CD4-positive, alpha-beta T cell treated with Interleukin-1 beta for 1 hour (primary cell): ENCODE results near the gene MOB2.
"Not testable (repeated sequence)": the region's sequence is repeated elsewhere in the genome, so short reads cannot be mapped to it uniquely, and the experiment has no call there.

Experiments used
- DNase-seq, 2 donors: peaks; one replicate each; pipeline ENCODE4 v3.0.0-alpha.2; 2020 to 2022

MOB2 gene

GRCh38 chr11:1517117-1518005 is 30.8 kb upstream of the MOB2 start:
- no peak for DNase-seq

GRCh38 chr11:1516273-1517067 is 29.9 kb upstream of the MOB2 start:
- no peak for DNase-seq

GRCh38 chr11:1515082-1516060 is 28.8 kb upstream of the MOB2 start:
- peak; percentile 62 to 69 for DNase-seq

- DNase-seq, result no peak
Measured at GRCh38 chr11:1514336-1515061, 27.9 kb upstream of the MOB2 start.

- DNase-seq, result no peak
Measured at GRCh38 chr11:1513326-1514296, 27.0 kb upstream of the MOB2 start.

- DNase-seq, result not testable (repeated sequence)
Measured at GRCh38 chr11:1512531-1513258, 26.1 kb upstream of the MOB2 start.

- DNase-seq, result no peak
Measured at GRCh38 chr11:1511937-1512496, 25.4 kb upstream of the MOB2 start.

- DNase-seq, result no peak
Measured at GRCh38 chr11:1510928-1511327, 24.3 kb upstream of the MOB2 start.

- DNase-seq, result not testable (repeated sequence)
Measured at GRCh38 chr11:1510351-1510750, 23.8 kb upstream of the MOB2 start.

GRCh38 chr11:1509626-1510255 is 23.2 kb upstream of the MOB2 start:
- no peak for DNase-seq

GRCh38 chr11:1508986-1509385 is 22.4 kb upstream of the MOB2 start:
- DNase-seq, result no peak

GRCh38 chr11:1508491-1508891 is 21.9 kb upstream of the MOB2 start:
- no peak for DNase-seq

GRCh38 chr11:1507381-1508140 is 21.0 kb upstream of the MOB2 start:
- no peak for DNase-seq

GRCh38 chr11:1506981-1507380 is 20.4 kb upstream of the MOB2 start:
- DNase-seq, result no peak

GRCh38 chr11:1505480-1505879 is 18.9 kb upstream of the MOB2 start:
- no peak for DNase-seq

GRCh38 chr11:1504581-1505290 is 18.2 kb upstream of the MOB2 start:
- no peak for DNase-seq

- no peak for DNase-seq
Measured at GRCh38 chr11:1504138-1504537, 17.6 kb upstream of the MOB2 start.

GRCh38 chr11:1503708-1504104 is 17.1 kb upstream of the MOB2 start:
- no peak for DNase-seq
